Measurements from ENCODE around the gene MRPS34.

The MRPS34 gene

GRCh38 chr16:1769402-1770300 lies 3.3 kb downstream of the MRPS34 start:
- no peak for DNase-seq (ENCODE audit: low spot score)

GRCh38 chr16:1768767-1769401 lies 4.0 kb downstream of the MRPS34 start:
- DNase-seq (ENCODE audit: low spot score), result no peak

- DNase-seq (ENCODE audit: low spot score), result no peak
Measured at GRCh38 chr16:1768061-1768766, 4.7 kb downstream of the MRPS34 start.

- no peak for DNase-seq (ENCODE audit: low spot score)
Measured at GRCh38 chr16:1767116-1767994, 5.6 kb downstream of the MRPS34 start.

- no peak for DNase-seq (ENCODE audit: low spot score)
Measured at GRCh38 chr16:1766701-1767100, 6.2 kb downstream of the MRPS34 start.

GRCh38 chr16:1766231-1766630 lies 6.7 kb downstream of the MRPS34 start:
- DNase-seq (ENCODE audit: low spot score), result no peak

- DNase-seq (ENCODE audit: low spot score), result no peak
Measured at GRCh38 chr16:1765826-1766225, 7.1 kb downstream of the MRPS34 start.

- no peak for DNase-seq (ENCODE audit: low spot score)
Measured at GRCh38 chr16:1764971-1765370, 8.0 kb downstream of the MRPS34 start.

- no peak for DNase-seq (ENCODE audit: low spot score)
Measured at GRCh38 chr16:1763521-1764511, 9.1 kb downstream of the MRPS34 start.

GRCh38 chr16:1762879-1763520 lies 9.9 kb downstream of the MRPS34 start:
- no peak for DNase-seq (ENCODE audit: low spot score)

- DNase-seq (ENCODE audit: low spot score), result no peak
Measured at GRCh38 chr16:1762196-1762878, 10.6 kb downstream of the MRPS34 start.

- DNase-seq (ENCODE audit: low spot score), result no peak
Measured at GRCh38 chr16:1761751-1762150, 11.2 kb downstream of the MRPS34 start.

GRCh38 chr16:1760911-1761310 lies 12.0 kb downstream of the MRPS34 start:
- DNase-seq (ENCODE audit: low spot score), result no peak

- DNase-seq (ENCODE audit: low spot score), result no peak
Measured at GRCh38 chr16:1759511-1759910, 13.4 kb downstream of the MRPS34 start.

GRCh38 chr16:1758923-1759322 lies 14.0 kb downstream of the MRPS34 start:
- no peak for DNase-seq (ENCODE audit: low spot score)

- DNase-seq (ENCODE audit: low spot score), result no peak
Measured at GRCh38 chr16:1757714-1758461, 15.0 kb downstream of the MRPS34 start.

- no peak for DNase-seq (ENCODE audit: low spot score)
Measured at GRCh38 chr16:1754204-1754603, 18.7 kb downstream of the MRPS34 start.

- DNase-seq (ENCODE audit: low spot score), result no peak
Measured at GRCh38 chr16:1752853-1753252, 20.1 kb downstream of the MRPS34 start.

- DNase-seq (ENCODE audit: low spot score), result no peak
Measured at GRCh38 chr16:1751946-1752345, 21.0 kb downstream of the MRPS34 start.
